ENCODE results near the gene MFAP2. TPM values are rescaled to one million over a fixed set of nuclear protein-coding genes. Genes with fewer than 3 reads are reported as not detected.

Gene MFAP2
- polyA plus RNA-seq, 3 donors: not detected

GRCh38 chr1:16989676-16990391 lies 9.4 kb upstream of the MFAP2 start:
- Histone ChIP-seq H3K79me2 (ENCODE audit: insufficient read depth, low read length) (no peaks in the 10 kb centered on the region), H3K36me3 (replicated peaks in 1 of 2; ENCODE audit: control insufficient read depth in 1 of 2, insufficient read depth in 2 of 2, low read length in 2 of 2) (peaks cover 55 to 61% of the 10 kb centered on the region in 2 donors), H4K20me1 (ENCODE audit: insufficient read depth, low read length) (no peaks in the 10 kb centered on the region), H3K4me2 (replicated peaks; ENCODE audit: extremely low read depth, low read length, poor library complexity, severe bottlenecking) (no peak overlapping the region), H3K4me1 (ENCODE audit: control insufficient read depth in 1 of 2, insufficient read depth in 2 of 2, low read length in 2 of 2) (no peaks in the 10 kb centered on the region), H3K27ac (ENCODE audit: low read depth in 1 of 2, low read length in 2 of 2) (no peak overlapping the region), H3K27me3 (ENCODE audit: control insufficient read depth in 2 of 2, insufficient read depth in 2 of 2, low read length in 2 of 2) (no peaks in the 10 kb centered on the region), H3K9ac (ENCODE audit: insufficient read depth, low read length, poor library complexity, severe bottlenecking) (no peak overlapping the region), H3K4me3 (replicated peaks in 1 of 3; ENCODE audit: low read depth in 2 of 3, low read length in 3 of 3) (no peak overlapping the region), H2AFZ (ENCODE audit: insufficient read depth, low read depth, low read length, poor library complexity, severe bottlenecking) (no peak overlapping the region), H3K9me3 (replicated peaks in 1 of 2; ENCODE audit: control insufficient read depth in 1 of 2, insufficient read depth in 1 of 2, low read length in 2 of 2) (no peaks in the 10 kb centered on the region)
- WGBS (ENCODE audit: insufficient coverage): 96% methylated on average over 21 of the region's 22 CpGs
- Mint-ChIP-seq H3K4me1 (no peaks in the 10 kb centered on the region), H3K36me3 (peaks cover 43 to 82% of the 10 kb centered on the region in 2 donors), H3K9me3 (peaks cover 0 to 1% (median 0%) of the 10 kb centered on the region in 7 donors), H3K27ac (peak overlapping the region in 1 of 7 donors; percentile 25), H3K4me3 (no peak overlapping the region), H3K27me3 (ENCODE audit: low read depth in 3 of 3) (no peaks in the 10 kb centered on the region)
- TF ChIP-seq, protein P1, sequence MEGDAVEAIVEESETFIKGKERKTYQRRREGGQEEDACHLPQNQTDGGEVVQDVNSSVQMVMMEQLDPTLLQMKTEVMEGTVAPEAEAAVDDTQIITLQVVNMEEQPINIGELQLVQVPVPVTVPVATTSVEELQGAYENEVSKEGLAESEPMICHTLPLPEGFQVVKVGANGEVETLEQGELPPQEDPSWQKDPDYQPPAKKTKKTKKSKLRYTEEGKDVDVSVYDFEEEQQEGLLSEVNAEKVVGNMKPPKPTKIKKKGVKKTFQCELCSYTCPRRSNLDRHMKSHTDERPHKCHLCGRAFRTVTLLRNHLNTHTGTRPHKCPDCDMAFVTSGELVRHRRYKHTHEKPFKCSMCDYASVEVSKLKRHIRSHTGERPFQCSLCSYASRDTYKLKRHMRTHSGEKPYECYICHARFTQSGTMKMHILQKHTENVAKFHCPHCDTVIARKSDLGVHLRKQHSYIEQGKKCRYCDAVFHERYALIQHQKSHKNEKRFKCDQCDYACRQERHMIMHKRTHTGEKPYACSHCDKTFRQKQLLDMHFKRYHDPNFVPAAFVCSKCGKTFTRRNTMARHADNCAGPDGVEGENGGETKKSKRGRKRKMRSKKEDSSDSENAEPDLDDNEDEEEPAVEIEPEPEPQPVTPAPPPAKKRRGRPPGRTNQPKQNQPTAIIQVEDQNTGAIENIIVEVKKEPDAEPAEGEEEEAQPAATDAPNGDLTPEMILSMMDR (IDR thresholded peaks at IDR 0.05): no peak
- no peak for DNase-seq
- intact Hi-C loops (cut with micrococcal nuclease): no loop called here

- Mint-ChIP-seq H3K9me3 (peaks cover 0 to 1% (median 0%) of the 10 kb centered on the region in 7 donors), H3K4me1 (no peaks in the 10 kb centered on the region), H3K4me3 (no peak overlapping the region), H3K27me3 (ENCODE audit: low read depth in 3 of 3) (peaks cover 0 to 3% (median 2%) of the 10 kb centered on the region in 3 donors), H3K27ac (no peak overlapping the region), H3K36me3 (peaks cover 47 to 79% of the 10 kb centered on the region in 2 donors)
- H3K4me2 ChIP-seq (replicated peaks; ENCODE audit: extremely low read depth, low read length, poor library complexity, severe bottlenecking): no peak overlapping the region
- peaks cover 55 to 61% of the 10 kb centered on the region in 2 donors for H3K36me3 ChIP-seq (replicated peaks in 1 of 2; ENCODE audit: control insufficient read depth in 1 of 2, insufficient read depth in 2 of 2, low read length in 2 of 2)
- H3K9me3 ChIP-seq (replicated peaks in 1 of 2; ENCODE audit: control insufficient read depth in 1 of 2, insufficient read depth in 1 of 2, low read length in 2 of 2): no peaks in the 10 kb centered on the region
- H3K27me3 ChIP-seq (ENCODE audit: control insufficient read depth in 2 of 2, insufficient read depth in 2 of 2, low read length in 2 of 2): no peaks in the 10 kb centered on the region
- no peak overlapping the region for H3K27ac ChIP-seq (ENCODE audit: low read depth in 1 of 2, low read length in 2 of 2)
- no peak for DNase-seq
- no peak overlapping the region for H3K4me3 ChIP-seq (replicated peaks in 1 of 3; ENCODE audit: low read depth in 2 of 3, low read length in 3 of 3)
- intact Hi-C loops (cut with micrococcal nuclease): no loop called here
- no peaks in the 10 kb centered on the region for H3K4me1 ChIP-seq (ENCODE audit: control insufficient read depth in 1 of 2, insufficient read depth in 2 of 2, low read length in 2 of 2)
- no peak overlapping the region for H2AFZ ChIP-seq (ENCODE audit: insufficient read depth, low read depth, low read length, poor library complexity, severe bottlenecking)
- TF ChIP-seq, protein P1 (IDR thresholded peaks at IDR 0.05): no peak
- H3K9ac ChIP-seq (ENCODE audit: insufficient read depth, low read length, poor library complexity, severe bottlenecking): no peak overlapping the region
- WGBS (ENCODE audit: insufficient coverage): over 99% methylated on average over 8 of the region's 13 CpGs
- no peaks in the 10 kb centered on the region for H4K20me1 ChIP-seq (ENCODE audit: insufficient read depth, low read length)
- no peaks in the 10 kb centered on the region for H3K79me2 ChIP-seq (ENCODE audit: insufficient read depth, low read length)
Observed at GRCh38 chr1:16988210-16988609, 7.8 kb upstream of the MFAP2 start.
